ENCODE results near the gene MMD. TPM values are rescaled to one million over a fixed set of nuclear protein-coding genes. Genes with fewer than 3 reads are reported as not detected.
A peak's percentile ranks its signal among the peaks of the same experiment; 100 is the strongest.

MMD gene
- total and polyA plus RNA-seq, 5 experiments from 2014 or later = 9.4 to 15.5 (median 10.4) TPM

DNA sequence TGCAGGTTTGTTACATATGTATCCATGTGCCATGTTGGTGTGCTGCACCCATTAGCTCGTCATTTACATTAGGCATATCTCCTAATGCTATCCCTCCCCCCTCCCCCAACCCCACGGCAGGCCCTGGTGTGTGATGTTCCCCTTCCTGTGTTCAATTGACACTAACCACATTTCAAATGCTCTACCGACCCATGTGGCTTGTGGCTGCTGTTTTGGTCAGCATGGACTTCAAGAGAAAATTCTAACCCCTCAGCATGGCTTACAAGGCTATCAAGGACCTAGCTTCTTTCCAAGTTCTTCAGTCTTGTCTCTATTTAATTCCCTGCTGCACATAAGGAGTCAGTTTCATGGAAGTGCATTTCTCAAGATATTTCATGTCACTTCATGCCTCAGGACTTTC is 52.9 kb downstream of the MMD start:
- no peak for DNase-seq
- POLR2A ChIA-PET = no interaction called here
- no peak for ATAC-seq
- Mint-ChIP-seq H3K4me3 (no peak overlapping the region), H3K9me3 (peaks cover 0 to 21% (median 8%) of the 10 kb centered on the region in 9 donors), H3K4me1 (peaks cover 2 to 6% (median 4%) of the 10 kb centered on the region in 4 donors), H3K36me3 (peaks cover 0 to 17% (median 5%) of the 10 kb centered on the region in 3 donors), H3K27ac (no peak overlapping the region), H3K27me3 (peaks cover 0 to 3% (median 0%) of the 10 kb centered on the region in 5 donors)

DNA sequence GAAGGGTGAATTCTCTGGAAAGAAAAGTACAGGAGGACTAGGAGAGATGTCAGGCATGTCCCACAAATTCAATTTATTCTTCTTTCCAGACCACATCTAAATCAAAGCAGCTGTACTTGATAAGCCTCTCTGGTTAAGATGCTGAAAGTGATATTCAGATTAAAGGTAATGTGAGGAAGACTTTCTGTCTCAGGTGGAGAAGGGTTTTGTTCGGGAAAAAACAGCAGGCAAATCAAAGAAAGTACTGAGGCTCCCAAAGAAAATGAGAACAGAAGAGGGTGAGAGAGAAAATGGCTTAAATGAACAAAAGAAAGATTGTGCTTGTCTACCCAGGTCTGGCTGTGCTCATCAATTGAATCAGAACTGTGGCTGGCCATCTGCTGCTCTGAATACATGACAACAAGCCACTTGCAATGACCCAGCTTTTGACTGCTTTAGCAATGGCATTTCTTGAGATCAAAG is 55.6 kb downstream of the MMD start:
- no peak for ATAC-seq
- peaks cover under 1 to 12% (median 4%) of the 10 kb centered on the region in 5 donors for H3K27me3 Mint-ChIP-seq
- H3K27ac Mint-ChIP-seq = no peak overlapping the region
- H3K4me1 Mint-ChIP-seq = peaks cover 2 to 6% (median 4%) of the 10 kb centered on the region in 4 donors
- POLR2A ChIA-PET = no interaction called here
- DNase-seq = no peak
- peaks cover 0 to 6% (median 3%) of the 10 kb centered on the region in 3 donors for H3K36me3 Mint-ChIP-seq
- H3K4me3 Mint-ChIP-seq = no peak overlapping the region
- H3K9me3 Mint-ChIP-seq = peaks cover 4 to 18% (median 8%) of the 10 kb centered on the region in 9 donors

GRCh38 chr17:55363033-55363432 is 58.6 kb downstream of the MMD start:
- Mint-ChIP-seq H3K27me3 (peaks cover 3 to 19% (median 9%) of the 10 kb centered on the region in 5 donors), H3K4me1 (no peaks in the 10 kb centered on the region), H3K9me3 (peaks cover 9 to 24% (median 14%) of the 10 kb centered on the region in 9 donors), H3K4me3 (no peak overlapping the region), H3K36me3 (peaks cover 0 to 11% (median 8%) of the 10 kb centered on the region in 3 donors), H3K27ac (no peak overlapping the region)
- POLR2A ChIA-PET = no interaction called here
- ATAC-seq = no peak
- DNase-seq = no peak

DNA sequence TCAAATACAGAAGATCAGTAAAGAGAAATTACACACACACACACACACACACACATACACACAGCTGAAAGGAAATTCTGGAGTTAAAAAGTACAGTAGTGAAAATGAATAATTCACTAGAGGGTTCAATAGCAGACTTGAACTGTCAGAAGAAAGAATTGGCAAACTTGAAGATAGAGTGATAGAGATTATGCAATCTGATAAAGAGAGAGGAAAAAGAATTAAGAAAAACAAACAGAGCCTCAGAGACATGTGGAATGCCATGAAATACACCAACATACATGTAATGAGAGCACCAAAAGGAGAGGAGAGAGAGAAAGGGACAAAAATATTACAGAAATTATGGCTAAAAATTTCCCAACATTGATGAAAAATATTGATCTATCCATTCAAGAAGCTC is 60.7 kb downstream of the MMD start:
- H3K27me3 Mint-ChIP-seq = peaks cover 3 to 19% (median 11%) of the 10 kb centered on the region in 5 donors
- POLR2A ChIA-PET = interaction anchor here (0.6 kb wide), 1 partner anchor 60 kb away, joined by 4 read pairs; no protein-coding TSS in a partner anchor
- DNase-seq = no peak
- H3K4me1 Mint-ChIP-seq = peaks cover 0 to 2% (median under 1%) of the 10 kb centered on the region in 4 donors
- ATAC-seq = no peak
- peaks cover 0 to 11% (median 8%) of the 10 kb centered on the region in 3 donors for H3K36me3 Mint-ChIP-seq
- peaks cover 9 to 24% (median 14%) of the 10 kb centered on the region in 9 donors for H3K9me3 Mint-ChIP-seq
- no peak overlapping the region for H3K4me3 Mint-ChIP-seq
- no peak overlapping the region for H3K27ac Mint-ChIP-seq

DNA sequence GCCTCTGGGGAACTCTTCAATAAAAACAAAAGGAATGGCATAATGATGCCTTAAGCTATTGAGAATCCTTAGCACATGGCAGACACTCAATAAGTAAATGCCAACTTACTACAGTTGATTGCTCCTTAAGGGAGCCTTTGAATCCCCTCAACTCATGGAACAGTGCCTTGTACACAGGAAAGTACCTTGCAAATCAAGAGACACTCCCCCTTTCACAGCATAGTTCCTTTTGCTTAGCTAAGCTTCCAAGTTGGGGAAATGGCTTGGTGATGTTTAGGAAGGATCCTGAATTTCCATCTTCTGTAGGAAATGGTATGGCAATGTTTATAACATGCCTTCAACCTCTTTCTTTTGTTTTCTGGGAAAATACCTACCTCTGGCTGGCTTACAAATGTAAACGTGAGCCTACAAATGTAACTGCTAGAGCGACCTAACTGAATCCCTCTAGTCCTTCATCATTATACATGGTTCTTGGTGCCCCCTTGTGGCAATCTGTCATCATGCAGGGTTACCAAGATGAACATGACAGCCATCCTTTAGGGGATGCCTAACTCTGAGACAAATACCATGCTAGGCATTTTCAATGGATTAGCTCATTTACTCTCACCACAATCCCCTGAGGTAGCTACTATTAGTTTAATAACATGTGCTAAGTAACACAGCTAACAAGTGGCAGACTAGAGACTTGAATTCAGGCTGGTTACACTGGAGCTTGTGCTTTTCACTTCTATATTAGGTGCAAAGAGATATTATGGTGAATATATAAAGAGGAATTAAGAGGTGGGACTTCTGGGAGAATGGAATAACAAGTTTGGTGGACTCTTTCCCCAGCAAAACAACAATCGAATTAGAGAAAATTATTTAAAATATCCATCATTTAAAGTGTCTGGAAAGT is 65.0 kb downstream of the MMD start:
- POLR2A ChIA-PET = no interaction called here
- Mint-ChIP-seq H3K36me3 (peaks cover 0 to 11% (median 8%) of the 10 kb centered on the region in 3 donors), H3K27ac (peak overlapping the region in 1 of 10 donors; percentile 5), H3K27me3 (peaks cover 3 to 14% (median 6%) of the 10 kb centered on the region in 5 donors), H3K4me1 (peaks cover 0 to 2% (median under 1%) of the 10 kb centered on the region in 4 donors), H3K9me3 (peaks cover 9 to 17% (median 12%) of the 10 kb centered on the region in 9 donors), H3K4me3 (no peak overlapping the region)
- DNase-seq = peak; percentile 8 to 80 (median 47)
- peak; percentile 79 for ATAC-seq

GRCh38 chr17:55354941-55355340 is 66.7 kb downstream of the MMD start:
- no peaks in the 10 kb centered on the region for H3K36me3 Mint-ChIP-seq
- DNase-seq (no peak), ATAC-seq (no peak)
- H3K27me3 Mint-ChIP-seq = peaks cover 0 to 3% (median 2%) of the 10 kb centered on the region in 5 donors
- POLR2A ChIA-PET = no interaction called here
- peaks cover 0 to 2% (median under 1%) of the 10 kb centered on the region in 4 donors for H3K4me1 Mint-ChIP-seq
- H3K4me3 Mint-ChIP-seq = no peak overlapping the region
- H3K9me3 Mint-ChIP-seq = peaks cover 0 to 3% (median 0%) of the 10 kb centered on the region in 9 donors
- H3K27ac Mint-ChIP-seq = no peak overlapping the region

DNA sequence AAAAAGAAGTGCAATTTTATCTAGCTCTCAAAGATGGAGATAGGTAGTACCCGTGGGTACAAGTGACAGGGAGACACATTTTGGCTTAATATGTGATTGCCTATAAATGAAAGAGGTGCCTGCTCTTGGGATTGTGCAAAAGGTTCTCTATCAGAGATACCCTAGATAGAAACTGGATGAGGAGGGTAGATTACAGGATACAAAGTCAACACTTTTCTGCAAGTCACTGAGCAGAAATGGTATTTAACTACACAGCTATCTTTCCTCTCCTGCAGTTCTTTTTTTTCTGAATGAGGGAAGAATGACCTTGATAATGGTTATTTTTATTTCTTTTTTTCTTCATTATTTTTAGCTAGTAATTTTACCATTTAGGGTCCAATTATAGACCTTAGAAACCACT is 67.6 kb downstream of the MMD start:
- Mint-ChIP-seq H3K4me3 (no peak overlapping the region), H3K27me3 (peaks cover 0 to 3% (median 2%) of the 10 kb centered on the region in 5 donors), H3K27ac (no peak overlapping the region), H3K4me1 (peaks cover 0 to 3% (median 1%) of the 10 kb centered on the region in 4 donors), H3K9me3 (no peaks in the 10 kb centered on the region), H3K36me3 (no peaks in the 10 kb centered on the region)
- DNase-seq (no peak), ATAC-seq (no peak)
- POLR2A ChIA-PET = no interaction called here

DNA sequence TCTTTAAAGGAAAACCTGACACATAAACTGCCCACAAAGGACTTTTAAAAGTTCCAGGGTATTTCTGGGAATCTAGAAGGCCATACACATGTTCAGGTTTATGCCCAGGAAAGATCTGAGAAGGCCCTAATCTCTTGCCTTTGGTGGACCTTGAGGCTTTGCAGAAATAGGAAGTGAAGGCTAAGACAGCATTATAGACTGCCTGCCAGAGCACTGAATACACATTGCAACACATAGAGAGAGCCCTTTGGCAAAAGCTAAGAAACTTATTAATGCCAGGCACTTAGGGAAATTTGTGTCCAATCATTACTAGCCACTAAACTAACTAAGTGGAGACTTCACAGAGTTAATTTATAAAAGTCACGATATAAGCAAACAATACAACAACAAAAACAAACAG is 70.4 kb downstream of the MMD start:
- H3K27ac Mint-ChIP-seq = no peak overlapping the region
- DNase-seq (no peak), ATAC-seq (no peak)
- H3K4me3 Mint-ChIP-seq = no peak overlapping the region
- peaks cover 0 to 7% (median 0%) of the 10 kb centered on the region in 9 donors for H3K9me3 Mint-ChIP-seq
- no peaks in the 10 kb centered on the region for H3K36me3 Mint-ChIP-seq
- peaks cover 2 to 7% (median 6%) of the 10 kb centered on the region in 4 donors for H3K4me1 Mint-ChIP-seq
- POLR2A ChIA-PET = no interaction called here
- peaks cover 0 to 6% (median 2%) of the 10 kb centered on the region in 5 donors for H3K27me3 Mint-ChIP-seq

DNA sequence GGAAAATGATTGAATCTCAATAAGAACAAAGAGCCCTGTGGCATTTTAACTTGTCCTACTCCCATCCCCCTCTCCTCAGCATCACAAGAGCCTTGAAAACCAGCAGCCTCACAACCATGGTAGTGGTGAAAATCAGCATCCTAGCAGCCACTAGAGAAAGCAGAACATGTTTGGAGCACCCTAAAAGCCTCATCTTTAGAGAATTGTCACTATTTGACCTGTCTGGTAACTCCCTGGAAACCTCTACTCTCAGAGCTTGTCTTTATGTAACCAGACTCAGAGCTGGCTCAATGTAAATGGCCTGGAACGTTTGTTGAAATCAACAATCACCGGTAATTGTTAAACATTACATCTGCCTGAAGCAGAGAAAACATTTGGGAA is 70.8 kb downstream of the MMD start:
- Mint-ChIP-seq H3K4me1 (peaks cover 2 to 7% (median 6%) of the 10 kb centered on the region in 4 donors), H3K4me3 (no peak overlapping the region), H3K9me3 (peaks cover 0 to 7% (median 0%) of the 10 kb centered on the region in 9 donors), H3K27ac (no peak overlapping the region), H3K27me3 (peaks cover 0 to 6% (median 2%) of the 10 kb centered on the region in 5 donors), H3K36me3 (no peaks in the 10 kb centered on the region)
- DNase-seq (no peak), ATAC-seq (no peak)
- POLR2A ChIA-PET = no interaction called here

- POLR2A ChIA-PET = no interaction called here
- Mint-ChIP-seq H3K36me3 (peaks cover 0 to 5% (median 0%) of the 10 kb centered on the region in 3 donors), H3K4me3 (peak overlapping the region in 4 of 10 donors; percentile 9 to 40 (median 33)), H3K4me1 (peaks cover 2 to 14% (median 10%) of the 10 kb centered on the region in 4 donors), H3K27ac (no peak overlapping the region), H3K9me3 (peaks cover 0 to 7% (median 0%) of the 10 kb centered on the region in 9 donors), H3K27me3 (peaks cover 0 to 6% (median 2%) of the 10 kb centered on the region in 5 donors)
- ATAC-seq (peak; percentile 42 to 52), DNase-seq (peak in 9 of 10 donors; percentile 3 to 40 (median 20))
Observed at GRCh38 chr17:55348749-55349354, 72.8 kb downstream of the MMD start.

DNA sequence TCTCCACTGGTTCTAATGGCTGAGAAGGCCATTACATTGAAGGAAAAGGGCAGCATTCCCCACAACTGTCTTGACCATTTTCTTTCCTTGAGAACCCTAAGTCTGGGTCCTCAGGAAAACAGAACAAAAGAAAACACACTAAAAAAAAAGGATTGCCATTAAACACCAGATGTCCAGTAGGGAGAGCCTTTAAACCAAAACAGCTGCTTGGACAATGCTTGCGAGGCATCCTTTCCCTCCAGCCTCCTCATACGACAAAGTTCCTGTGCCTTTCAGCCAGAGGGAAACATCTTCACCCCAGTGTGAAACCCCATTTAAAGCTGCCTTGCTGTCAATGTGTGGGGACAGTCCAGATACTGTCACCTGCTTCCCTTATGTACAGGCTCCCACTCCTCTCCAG is 74.3 kb downstream of the MMD start:
- ATAC-seq = no peak
- H3K27me3 Mint-ChIP-seq = peaks cover 0 to 6% (median 2%) of the 10 kb centered on the region in 5 donors
- peaks cover 0 to 7% (median 0%) of the 10 kb centered on the region in 9 donors for H3K9me3 Mint-ChIP-seq

GRCh38 chr17:55346658-55347057 is 75.0 kb downstream of the MMD start:
- Mint-ChIP-seq H3K4me1 (peaks cover 7 to 25% (median 14%) of the 10 kb centered on the region in 4 donors), H3K9me3 (peaks cover 0 to 7% (median 0%) of the 10 kb centered on the region in 9 donors), H3K27ac (peak overlapping the region in 1 of 10 donors; percentile 16), H3K4me3 (peak overlapping the region in 1 of 10 donors; percentile 11), H3K36me3 (peaks cover 0 to 5% (median 0%) of the 10 kb centered on the region in 3 donors), H3K27me3 (peaks cover 0 to 6% (median 2%) of the 10 kb centered on the region in 5 donors)
- POLR2A ChIA-PET = no interaction called here
- no peak for ATAC-seq
- no peak for DNase-seq

More for the DNA sequence above, 74.3 kb downstream of the MMD start:
- Mint-ChIP-seq H3K27ac (no peak overlapping the region), H3K4me3 (no peak overlapping the region), H3K36me3 (peaks cover 0 to 5% (median 0%) of the 10 kb centered on the region in 3 donors), H3K4me1 (peaks cover 7 to 25% (median 14%) of the 10 kb centered on the region in 4 donors)
- DNase-seq = no peak
- POLR2A ChIA-PET = no interaction called here
